GDM1 (cell line): Measurements from ENCODE around the gene DENND1A.
"Not testable (repeated sequence)": the region's sequence is repeated elsewhere in the genome, so short reads cannot be mapped to it uniquely, and the experiment has no call there.

ENCODE experiments used
- DNase-seq: peaks from one replicate; lab custom pipeline; 2025; lab: John Stamatoyannopoulos, UW

The DENND1A gene

DNA sequence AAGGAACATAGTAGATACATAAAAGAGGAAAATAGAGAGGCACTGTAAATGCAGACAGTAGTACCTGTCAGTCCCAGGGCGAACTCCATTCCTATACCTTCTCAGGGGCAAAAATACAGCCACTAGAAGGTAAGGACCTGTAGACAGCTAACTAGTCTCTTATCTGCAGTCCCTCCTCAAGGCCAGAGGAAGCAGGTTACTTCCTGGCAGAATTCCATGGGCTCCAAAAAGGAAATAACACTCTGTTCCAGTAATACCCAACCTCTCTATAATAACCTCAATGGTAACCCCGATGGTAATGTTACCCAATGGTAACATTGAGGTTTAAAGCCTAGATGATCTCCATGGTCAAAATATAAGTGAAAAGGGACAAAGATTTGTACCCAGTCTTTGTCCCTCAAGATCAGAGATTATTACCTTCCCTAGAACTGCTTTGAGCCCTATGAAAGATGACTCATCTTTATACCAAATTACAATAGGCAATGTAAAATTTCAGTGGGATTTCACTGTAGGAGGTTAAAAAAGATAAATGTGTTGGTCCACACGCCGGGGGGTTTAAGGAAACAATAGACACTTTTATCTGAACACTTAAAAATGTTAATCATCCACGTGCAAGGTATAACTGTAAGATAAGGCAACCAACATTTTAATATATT is 113.0 kb downstream of the DENND1A start:
- no peak for DNase-seq

DNA sequence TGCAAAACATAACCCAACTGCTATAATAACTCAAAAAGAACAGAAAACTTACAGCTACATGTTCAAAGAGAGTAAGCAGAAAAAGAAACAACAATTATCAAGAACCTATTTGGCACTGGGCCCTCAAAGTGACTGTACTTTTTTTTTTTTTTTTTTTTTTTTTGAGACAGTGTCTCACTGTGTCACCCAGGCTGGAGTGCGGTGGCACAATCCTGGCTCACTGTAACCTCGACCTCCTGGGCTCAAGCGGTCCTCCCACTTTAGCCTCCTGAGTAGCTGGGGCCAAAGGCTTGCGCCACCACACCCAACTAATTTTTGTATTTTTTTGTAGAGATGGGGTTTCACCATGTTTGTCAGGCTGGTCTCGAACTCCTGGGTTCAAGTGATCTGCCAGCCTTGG is 114.1 kb downstream of the DENND1A start:
- not testable (repeated sequence) for DNase-seq

DNA sequence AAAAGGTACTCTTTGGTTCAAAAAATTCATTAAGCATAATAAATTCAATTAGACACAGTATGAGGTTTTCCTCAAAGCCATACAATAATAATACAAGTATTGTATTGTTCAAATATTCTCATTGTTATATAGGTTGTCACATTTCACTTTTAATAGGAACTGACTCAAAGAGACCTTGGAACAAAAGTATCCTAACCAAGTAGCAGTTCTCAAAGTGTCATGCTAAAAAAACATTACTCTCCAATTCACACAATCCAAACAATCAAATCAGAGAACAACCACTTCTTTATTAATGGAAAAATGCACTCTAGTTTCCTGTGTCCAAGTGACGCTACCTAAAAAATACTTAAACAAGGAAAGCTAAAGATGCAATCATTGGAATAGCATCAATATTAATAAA is 115.4 kb downstream of the DENND1A start:
- DNase-seq, result no peak

DNA sequence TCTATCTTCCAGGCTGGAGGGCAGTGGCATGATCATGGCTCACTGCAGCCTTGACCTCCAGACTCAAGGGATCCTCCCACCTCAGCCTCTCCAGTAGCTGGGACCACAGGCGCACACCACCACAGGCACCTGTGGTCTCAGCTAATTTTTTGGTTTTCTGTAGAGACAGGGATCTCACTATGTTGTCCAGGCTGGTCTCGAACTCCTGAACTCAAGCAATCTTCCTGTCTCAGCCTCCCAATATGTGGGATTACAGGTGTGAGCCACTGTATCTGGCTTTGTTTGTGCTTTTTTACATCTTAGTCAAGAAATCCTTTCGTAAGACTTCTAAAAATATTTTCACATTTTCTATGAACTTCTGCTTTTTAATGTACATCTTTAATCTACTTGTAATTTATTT is 116.9 kb downstream of the DENND1A start:
- DNase-seq, result no peak

DNA sequence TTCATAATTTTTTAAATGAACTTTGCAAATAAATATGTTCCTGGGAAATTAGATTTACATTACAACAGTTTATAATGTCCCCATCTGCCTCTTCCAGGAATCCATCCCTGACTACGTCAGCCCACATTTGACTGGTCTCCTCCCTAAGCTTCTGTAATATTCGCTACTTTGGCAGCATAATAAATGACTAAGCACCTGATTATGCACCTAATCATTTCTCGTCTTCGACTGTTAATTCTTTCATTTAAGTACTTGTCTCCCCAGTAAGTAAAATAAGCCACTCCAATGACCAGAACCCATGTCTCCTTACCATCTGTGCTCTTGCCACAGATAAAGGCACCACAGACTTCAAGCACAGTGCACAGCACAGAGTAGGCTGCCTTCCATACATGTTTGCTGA is 122.7 kb downstream of the DENND1A start:
- DNase-seq, result no peak

DNA sequence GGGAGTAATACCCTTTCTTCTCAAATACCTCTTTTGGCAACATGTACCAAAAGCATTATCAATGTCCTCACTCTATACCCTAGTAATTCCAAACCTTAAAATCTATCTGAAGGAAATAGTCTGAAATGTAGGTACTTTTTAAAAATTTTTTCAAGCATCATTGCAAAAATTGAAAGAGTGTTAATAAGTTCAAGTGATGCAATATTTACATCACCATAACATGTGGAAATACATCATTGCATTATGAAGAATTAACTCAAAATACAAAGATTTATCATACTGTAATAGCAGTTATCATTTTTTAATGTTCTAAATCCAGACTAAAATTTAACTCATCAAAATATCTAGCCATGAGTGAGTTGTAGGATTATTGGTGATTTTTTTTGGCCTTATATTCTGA is 123.1 kb downstream of the DENND1A start:
- no peak for DNase-seq

DNA sequence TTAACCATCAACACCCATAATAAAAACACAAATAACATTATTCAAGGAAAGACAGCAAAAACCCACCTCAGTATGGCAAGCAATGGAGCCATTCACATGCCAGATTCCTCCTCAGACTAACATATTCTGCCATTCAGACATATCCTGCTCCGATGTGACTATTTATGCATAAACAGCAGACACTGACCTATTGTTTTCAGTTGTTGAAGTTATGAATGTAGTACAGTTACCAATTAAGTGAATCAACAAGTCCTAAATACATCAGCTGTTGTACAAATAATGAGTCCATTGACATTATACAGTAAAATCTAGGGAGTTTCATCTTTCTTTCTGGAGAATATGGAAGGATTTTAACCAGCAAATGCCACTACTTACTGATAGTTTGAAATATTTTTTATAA is 131.7 kb downstream of the DENND1A start:
- DNase-seq, result no peak

DNA sequence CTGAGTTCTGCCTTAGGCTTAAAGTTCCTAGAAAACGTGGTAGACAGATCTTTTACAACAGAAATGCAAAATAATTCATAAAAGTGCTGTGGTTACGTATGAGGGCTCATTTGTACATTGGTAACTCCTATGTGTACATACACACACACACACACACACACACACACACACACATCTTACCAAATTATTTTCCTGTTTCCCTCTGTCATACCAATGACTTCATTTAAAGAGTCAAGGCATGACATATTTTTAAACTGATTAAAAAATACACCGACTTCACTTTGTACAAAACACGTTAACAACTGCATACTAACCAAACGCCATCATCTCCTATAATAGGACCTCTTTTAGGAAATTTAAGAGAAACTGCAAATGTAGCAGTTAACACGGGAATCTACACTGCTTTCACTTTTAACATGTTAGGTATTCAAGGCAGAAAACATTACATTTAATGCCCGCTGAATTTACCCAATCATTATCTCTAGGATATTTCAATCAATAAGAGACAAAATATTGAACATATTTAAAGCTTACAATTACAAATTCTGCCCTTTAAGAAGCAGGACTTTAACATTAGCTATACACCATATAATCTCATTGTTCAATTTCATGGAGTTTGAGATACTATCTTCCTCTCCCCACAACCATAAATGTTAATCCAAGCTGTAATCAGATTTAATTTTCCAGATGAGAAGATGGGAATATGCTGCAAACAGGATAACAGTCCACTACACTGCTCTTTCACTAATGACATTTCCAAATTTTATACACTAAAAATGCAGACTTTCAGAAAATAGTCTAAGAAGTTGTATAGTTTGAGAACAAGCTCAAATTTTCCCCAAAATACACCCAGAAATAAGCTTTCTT is 133.1 kb downstream of the DENND1A start:
- DNase-seq, result peak; percentile 8

DNA sequence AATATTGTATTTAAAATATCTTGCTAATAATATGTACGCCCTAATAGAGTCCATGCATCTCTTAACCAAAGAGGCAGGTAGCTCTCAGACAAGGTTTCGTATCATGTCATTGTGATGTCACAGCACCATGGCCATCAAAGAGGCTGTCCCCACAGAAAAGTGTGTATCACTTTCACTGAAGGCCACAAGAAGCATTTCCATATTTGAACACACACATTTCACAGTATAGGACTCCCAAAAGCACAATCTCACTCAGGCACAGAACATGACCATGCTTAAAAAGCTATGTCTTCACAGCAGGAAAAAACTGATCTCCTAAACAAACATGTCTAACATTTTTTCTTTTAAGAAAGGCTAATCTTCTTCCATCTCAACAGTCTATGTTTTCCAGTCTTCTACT is 133.8 kb downstream of the DENND1A start:
- DNase-seq, result no peak

DNA sequence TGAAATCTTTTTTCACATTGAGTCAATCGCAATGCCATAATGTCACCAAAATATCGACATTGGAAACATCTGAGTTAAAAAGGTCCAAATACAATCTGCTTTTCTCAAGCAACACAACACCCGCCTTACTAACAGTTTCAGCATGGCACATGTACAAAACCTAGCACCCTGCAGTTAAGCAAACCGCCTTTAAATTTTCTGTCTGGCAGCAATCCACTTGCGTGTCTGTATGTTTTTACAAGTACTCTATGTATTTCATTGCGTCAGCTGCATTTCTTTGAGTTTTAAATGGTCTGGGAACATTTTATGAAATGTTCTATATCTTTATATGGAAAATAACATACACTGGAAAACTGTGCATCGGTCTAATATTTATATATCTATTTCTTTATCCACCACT is 134.6 kb downstream of the DENND1A start:
- DNase-seq, result no peak

DNA sequence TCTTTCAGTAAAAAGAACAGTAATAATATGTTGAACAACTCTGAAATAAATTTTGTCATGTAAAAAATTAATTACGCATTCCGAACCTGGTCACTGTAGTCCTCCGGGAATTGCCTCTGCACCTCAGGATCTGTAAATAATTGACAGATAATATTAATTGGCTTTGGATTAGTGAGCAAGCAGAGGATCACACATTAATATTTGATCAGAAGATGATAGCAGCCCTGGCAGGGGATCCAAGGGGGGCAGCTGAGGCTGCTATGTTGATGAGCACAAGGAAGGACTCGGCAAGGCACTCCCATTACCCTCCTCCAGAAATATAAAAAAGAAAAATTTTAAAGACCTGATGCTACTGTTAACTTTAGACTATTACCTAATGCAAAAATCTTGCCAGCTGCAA is 137.4 kb downstream of the DENND1A start:
- no peak for DNase-seq

DNA sequence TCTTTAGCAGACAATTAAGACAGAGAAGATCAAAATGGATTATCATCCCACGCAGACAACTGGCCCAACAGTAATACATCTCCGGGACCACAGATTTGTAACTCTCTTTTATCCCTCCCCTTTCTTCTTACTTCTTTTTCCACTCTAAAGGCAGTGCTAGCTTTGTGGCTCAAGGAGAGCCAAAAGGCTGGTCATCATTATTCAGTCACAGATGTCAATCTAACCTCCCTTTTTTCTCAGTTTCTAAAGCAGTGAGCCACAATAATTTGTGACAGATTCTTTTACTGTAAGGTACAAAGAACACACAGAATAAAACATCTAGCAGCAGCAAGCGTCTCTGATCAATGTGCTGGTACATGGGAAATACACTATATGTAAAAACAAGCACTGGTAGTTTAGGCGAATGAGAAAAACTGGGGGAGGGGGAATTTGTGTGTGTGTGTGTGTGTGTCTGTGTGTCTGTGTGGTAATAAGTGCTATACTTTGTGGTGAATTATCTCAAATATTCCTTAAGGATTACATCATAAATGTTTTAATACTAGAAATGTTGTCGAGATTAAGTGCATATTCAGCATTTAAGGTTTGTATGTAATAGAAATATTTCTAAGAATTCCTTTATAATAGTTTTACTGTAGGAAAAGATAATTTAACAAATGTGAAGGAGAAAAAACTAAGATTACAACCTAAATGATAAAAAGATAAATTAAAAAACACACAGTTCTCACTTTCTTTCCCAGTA is 140.2 kb downstream of the DENND1A start:
- DNase-seq, result no peak

DNA sequence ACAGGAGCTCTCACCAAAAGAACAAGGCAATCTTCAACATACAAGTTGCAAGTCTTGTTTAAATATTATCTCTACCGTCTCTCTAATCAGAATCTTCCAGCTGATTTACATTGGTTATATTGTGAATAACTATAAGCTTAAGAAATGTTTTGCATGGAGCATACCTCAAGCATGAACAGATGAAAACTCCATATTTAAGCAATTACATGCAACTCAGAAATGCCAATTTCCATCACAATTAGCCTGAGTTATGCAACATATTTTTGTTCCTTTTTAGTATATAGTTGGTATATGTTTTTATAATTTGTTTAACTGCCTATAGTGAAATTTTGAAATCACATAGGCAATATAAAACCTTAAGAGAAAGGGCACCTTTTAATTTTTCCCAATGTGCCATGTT is 142.5 kb downstream of the DENND1A start:
- DNase-seq, result no peak

DNA sequence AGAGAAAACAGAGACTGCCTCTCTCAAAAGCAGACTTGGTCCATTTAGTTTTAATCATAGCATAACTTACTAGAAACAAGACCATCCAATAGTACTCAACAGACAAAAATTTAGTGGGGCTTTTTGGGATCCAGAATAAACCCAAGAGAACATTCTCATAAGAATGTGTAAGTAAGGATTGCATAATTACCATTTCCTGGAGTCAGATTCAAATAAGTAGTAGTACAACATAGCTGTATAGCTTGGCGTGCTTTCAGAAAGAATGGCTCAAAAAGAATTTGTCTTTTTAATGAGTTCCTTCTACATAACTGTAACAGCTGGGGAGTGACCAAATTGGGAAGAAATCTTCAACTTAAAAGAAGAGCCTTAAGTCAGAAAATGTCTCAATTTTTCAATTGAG is 145.4 kb downstream of the DENND1A start:
- no peak for DNase-seq

DNA sequence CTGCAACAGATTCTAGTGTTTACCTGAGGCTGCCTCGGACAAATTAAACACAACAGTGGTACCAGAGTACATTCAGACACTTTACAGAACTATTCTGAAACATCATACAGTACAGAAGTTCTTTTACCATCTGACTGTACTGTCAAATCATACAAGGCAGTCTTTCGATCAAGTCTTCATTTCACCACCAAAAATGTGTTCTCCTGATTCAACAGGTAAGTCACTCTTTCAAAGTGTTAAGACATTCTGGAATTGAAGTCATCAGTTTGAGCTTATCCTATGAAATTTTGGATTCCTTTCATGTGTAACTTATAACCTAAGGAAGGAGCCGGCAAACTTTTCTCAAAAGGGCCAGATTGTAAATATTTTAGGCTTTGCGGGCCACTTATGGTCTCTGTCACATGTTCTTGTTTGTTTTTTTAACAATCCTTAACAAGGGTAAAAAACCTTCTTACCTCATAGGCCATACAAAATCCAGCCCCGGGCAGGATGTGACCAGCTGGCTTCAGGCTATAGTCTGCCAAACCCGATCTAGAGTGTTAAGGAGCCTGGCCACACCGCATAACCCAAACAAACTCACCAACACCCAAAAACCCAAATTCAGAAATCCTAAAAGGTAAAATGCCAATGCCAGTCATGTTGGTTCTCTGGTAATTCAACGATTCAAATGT is 151.6 kb downstream of the DENND1A start:
- no peak for DNase-seq

DNA sequence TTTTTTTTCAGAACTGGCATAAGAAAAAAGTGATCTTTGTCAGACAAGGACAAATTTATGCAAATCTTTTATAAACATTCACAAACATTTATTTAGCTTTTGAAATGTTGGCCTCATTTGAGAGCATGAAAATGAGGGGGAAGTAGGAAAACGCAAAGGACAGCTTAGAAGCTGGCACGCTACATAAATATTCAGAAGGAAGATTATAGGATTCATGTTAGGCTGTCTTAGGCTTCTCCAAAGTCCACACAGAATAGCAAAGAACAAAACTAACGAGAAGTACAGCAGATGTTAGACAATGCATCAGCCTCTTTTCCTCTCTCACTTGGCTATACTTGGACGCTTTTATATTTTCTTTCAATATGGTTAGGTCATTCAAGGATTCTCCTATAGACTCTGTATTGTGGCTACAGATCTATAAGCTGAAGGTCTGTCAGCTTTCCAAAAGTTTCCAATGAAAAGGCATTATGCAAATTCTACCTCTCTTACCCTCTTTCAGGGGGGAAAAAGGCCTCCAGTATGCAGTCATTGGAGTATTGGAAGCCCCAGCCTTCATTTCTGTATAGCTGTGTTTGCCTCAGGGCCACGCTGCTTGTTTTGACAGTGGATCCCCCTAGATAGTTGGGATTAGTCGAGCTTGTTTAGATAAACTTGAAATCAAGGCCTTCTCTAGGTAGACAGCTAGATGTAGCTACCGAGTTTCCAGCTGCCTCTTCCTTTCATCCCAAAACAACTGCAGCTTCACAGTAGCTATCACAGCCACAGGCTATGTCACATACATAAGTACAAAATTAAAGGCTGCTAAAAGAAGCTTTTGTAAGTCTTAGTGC is 153.0 kb downstream of the DENND1A start:
- no peak for DNase-seq

DNA sequence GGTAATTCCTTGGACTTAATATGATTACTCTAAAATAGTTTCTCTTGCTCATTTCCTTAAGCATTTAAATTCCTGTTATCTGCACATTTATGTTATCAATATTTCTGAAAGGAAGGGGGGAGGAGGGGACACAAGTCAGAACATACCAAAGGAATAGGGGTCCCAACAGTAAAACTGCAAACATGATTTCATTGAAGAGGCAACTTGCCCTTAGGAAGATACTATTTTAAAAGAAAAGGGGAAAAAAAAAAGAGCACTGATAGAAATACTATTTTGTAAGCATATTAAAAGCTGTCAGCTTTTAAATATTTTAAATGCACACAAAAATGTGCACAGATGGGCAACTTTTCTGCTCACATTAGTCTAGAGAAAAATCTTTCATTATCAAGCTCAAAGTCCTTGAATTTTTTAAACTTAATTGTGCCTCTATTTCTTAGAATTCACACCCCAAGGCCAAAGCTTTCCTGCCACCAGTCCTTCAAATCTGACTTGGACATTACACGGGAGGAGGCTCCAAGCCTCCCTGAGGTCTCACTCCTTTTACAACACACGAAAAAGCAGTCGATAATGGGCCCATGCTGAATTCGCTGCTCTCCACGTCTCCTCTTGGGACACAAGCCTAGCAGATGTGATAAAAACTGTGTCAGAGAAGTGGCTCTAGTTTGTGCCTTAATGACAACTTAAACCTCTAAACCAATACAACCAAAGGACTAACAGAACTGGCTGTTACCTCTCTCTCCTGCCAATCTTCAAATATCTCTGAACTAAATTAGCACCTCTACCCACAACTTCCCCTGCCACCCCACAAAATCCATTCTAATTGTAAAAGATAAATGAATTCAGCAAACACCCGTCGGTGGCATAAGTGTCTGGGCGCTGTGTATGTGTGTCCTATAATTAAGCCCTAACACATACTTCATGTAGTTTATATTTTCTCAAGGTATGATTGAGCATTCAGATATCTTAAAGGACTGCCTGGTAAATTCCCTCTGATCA is 154.3 kb downstream of the DENND1A start:
- DNase-seq, result no peak

DNA sequence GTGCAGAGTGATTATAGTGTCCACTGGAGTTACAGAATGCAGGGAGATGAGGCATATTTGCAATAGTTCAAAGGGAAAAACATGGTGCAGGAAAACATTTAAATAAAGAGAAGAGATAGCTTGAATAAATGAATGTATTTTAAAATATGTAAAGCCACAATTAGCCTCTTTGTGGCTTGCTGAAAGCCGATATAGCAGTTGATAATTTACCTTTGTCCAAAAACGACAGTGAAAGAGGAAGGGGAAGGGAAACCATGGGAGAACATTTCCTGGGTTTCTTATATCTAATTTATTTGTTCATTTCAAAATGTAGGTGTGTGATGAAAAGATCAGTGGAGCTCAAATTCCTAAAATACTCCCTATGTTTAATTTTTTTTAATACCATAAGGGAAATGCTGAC is 156.1 kb downstream of the DENND1A start:
- no peak for DNase-seq

DNA sequence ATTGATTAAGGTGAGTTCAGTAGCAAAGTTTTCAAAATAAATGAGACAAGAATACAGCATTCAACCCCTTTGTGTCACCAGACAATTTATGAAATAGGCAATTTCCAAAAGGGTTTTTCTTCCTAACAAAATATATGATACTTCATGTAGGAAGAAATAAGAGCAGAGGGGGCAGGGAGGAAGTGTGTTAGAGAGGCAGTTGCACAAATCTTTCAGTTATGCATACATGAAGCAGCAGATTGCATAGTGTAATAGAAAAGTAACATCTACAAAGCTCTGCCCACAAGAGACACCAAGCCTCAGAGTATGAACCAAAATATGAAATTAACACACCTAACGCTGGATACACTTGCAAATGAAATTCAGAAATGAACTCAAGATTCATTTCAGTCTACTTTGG is 157.0 kb downstream of the DENND1A start:
- no peak for DNase-seq

DNA sequence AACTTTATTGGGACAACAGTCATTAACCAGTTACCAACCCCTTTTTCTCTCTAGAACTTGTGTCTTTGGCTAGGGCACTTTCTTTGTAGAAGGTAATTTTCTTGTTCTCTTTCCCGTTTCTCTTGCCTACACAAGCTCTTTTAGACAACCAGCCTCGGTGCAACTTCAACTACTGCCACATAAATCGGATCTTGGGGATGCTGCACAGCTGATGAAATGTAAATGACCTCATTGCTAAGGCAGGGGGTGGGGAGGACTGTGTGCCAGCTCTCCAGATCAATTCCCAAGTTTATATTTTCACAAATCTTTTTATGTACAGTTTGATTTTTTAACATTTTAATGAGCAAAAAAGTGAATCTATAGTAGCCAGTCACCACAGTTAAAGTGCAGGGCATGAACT is 157.6 kb downstream of the DENND1A start:
- DNase-seq, result no peak
